Upper lobe of right lung (tissue), 1 donor: ENCODE data around the gene MALL. TPM values are rescaled to one million over a fixed set of nuclear protein-coding genes. Genes with fewer than 3 reads are reported as not detected.

Source experiments
- ATAC-seq: fragments of 200-7000 bp; cut with Tn5 transposase; one replicate; pipeline ENCODE4 v1.9.1; 2020; ENCODE audit warnings: mild to moderate bottlenecking, moderate library complexity
- DNase-seq: peaks from one replicate; pipeline ENCODE4 v3.0.0-alpha.2; 2020
- H3K27ac ChIP-seq: fragments of 200-600 bp; one replicate; pipeline ENCODE4 v1.8.0; 2022
- H3K27me3 ChIP-seq: fragments of 200-600 bp; one replicate; pipeline ENCODE4 v1.8.0; 2022; ENCODE audit warnings: mild to moderate bottlenecking
- H3K36me3 ChIP-seq: fragments of 200-600 bp; one replicate; pipeline ENCODE4 v1.8.0; 2022
- H3K4me1 ChIP-seq: fragments of 200-600 bp; one replicate; pipeline ENCODE4 v1.8.0; 2022
- H3K4me3 ChIP-seq: fragments of 200-600 bp; one replicate; pipeline ENCODE4 v1.8.0; 2022; ENCODE audit warnings: mild to moderate bottlenecking
- H3K9me3 ChIP-seq: fragments of 200-600 bp; one replicate; pipeline ENCODE4 v1.8.0; 2022
- CTCF ChIP-seq: fragments of 200-600 bp; IDR thresholded peaks from one replicate; pipeline ENCODE4 v1.8.0; 2022; ENCODE audit warnings: antibody characterized with exemption
- intact Hi-C: fragments of 100-400 bp; cut with DNase I; formaldehyde crosslinking; loops from one replicate; pipeline ENCODE4 v1.11.0; 2022
- total RNA-seq: library from RNA; stranded (reverse); fragmentation: NEBNext Ultra II Directional; extraction: Animal tissue kit (Norgen Biotek cat#: 25700); gene quantifications from one replicate; pipeline ENCODE4 v1.2.1, GENCODE V29; 2021
- donor health status: DM: no; HTN: yes; CAD: no; lungs with severe emphysema.

Gene MALL
- total RNA-seq, 1 donor from 2014 or later = 154 TPM

- no peak for ATAC-seq
- H3K27me3 ChIP-seq = no peaks in the 10 kb centered on the region
- no peak overlapping the region for H3K27ac ChIP-seq
- peaks cover 9% of the 10 kb centered on the region for H3K9me3 ChIP-seq
- no peaks in the 10 kb centered on the region for H3K4me1 ChIP-seq
- H3K36me3 ChIP-seq = no peaks in the 10 kb centered on the region
- no peak for TF ChIP-seq CTCF
- no peak overlapping the region for H3K4me3 ChIP-seq
- DNase-seq = no peak
- intact Hi-C loops = no loop called here
These were observed 18.4 kb upstream of the MALL start for GRCh38 chr2:110134025-110134424.

GRCh38 chr2:110131166-110131565 is 15.5 kb upstream of the MALL start:
- ATAC-seq (no peak), DNase-seq (no peak)
- Histone ChIP-seq H3K4me3 (no peak overlapping the region), H3K36me3 (no peaks in the 10 kb centered on the region), H3K4me1 (no peaks in the 10 kb centered on the region), H3K27ac (no peak overlapping the region), H3K27me3 (no peaks in the 10 kb centered on the region), H3K9me3 (peaks cover 9% of the 10 kb centered on the region)
- intact Hi-C loops = no loop called here
- TF ChIP-seq CTCF = no peak

GRCh38 chr2:110130757-110131156 is 15.1 kb upstream of the MALL start:
- Histone ChIP-seq H3K4me1 (no peaks in the 10 kb centered on the region), H3K9me3 (peaks cover 9% of the 10 kb centered on the region), H3K36me3 (no peaks in the 10 kb centered on the region), H3K27me3 (no peaks in the 10 kb centered on the region), H3K4me3 (no peak overlapping the region), H3K27ac (no peak overlapping the region)
- DNase-seq (no peak), ATAC-seq (no peak)
- intact Hi-C loops = no loop called here
- TF ChIP-seq CTCF = no peak

- TF ChIP-seq CTCF = no peak
- H3K36me3 ChIP-seq = no peaks in the 10 kb centered on the region
- no peak overlapping the region for H3K4me3 ChIP-seq
- intact Hi-C loops = no loop called here
- DNase-seq = no peak
- H3K4me1 ChIP-seq = no peaks in the 10 kb centered on the region
- H3K27me3 ChIP-seq = no peaks in the 10 kb centered on the region
- H3K9me3 ChIP-seq = no peaks in the 10 kb centered on the region
- no peak overlapping the region for H3K27ac ChIP-seq
- ATAC-seq = no peak
These were observed 11.3 kb upstream of the MALL start for GRCh38 chr2:110126906-110127305.

- intact Hi-C loops = no loop called here
- Histone ChIP-seq H3K36me3 (no peaks in the 10 kb centered on the region), H3K4me3 (no peak overlapping the region), H3K9me3 (no peaks in the 10 kb centered on the region), H3K27me3 (no peaks in the 10 kb centered on the region), H3K27ac (no peak overlapping the region), H3K4me1 (no peaks in the 10 kb centered on the region)
- DNase-seq = no peak
- no peak for TF ChIP-seq CTCF
- ATAC-seq = peak; percentile 60
These were observed 10.6 kb upstream of the MALL start for GRCh38 chr2:110126086-110126773.
